Measurements from ENCODE around the gene GNPTAB.

DNA sequence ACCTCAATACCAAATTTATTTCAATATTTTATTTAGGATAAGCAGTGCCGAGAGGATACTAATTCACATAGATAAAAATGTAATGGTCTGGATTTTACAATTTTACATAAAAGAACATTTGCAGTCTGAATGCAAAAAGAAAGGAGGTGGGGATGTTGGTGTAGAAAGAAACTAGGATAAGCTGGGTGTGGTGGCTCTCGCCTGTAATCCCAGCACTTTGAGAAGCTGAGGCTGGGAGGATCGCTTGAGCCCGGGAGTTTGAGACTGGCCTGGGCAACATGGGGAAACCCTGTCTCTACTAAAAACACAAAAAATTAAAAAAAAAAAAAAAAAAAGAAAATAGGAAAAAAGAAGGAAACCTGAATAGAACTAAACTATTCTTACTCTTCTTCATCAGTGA, 108.4 kb downstream of the GNPTAB start:
- TF ChIP-seq, protein P1, sequence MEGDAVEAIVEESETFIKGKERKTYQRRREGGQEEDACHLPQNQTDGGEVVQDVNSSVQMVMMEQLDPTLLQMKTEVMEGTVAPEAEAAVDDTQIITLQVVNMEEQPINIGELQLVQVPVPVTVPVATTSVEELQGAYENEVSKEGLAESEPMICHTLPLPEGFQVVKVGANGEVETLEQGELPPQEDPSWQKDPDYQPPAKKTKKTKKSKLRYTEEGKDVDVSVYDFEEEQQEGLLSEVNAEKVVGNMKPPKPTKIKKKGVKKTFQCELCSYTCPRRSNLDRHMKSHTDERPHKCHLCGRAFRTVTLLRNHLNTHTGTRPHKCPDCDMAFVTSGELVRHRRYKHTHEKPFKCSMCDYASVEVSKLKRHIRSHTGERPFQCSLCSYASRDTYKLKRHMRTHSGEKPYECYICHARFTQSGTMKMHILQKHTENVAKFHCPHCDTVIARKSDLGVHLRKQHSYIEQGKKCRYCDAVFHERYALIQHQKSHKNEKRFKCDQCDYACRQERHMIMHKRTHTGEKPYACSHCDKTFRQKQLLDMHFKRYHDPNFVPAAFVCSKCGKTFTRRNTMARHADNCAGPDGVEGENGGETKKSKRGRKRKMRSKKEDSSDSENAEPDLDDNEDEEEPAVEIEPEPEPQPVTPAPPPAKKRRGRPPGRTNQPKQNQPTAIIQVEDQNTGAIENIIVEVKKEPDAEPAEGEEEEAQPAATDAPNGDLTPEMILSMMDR (IDR thresholded peaks at IDR 0.05): no peak
- TF ChIP-seq POLR2A (IDR thresholded peaks at IDR 0.05): no peak
